Muscle of back (tissue), 11 donors: ENCODE results near the gene BEAN1. TPM values are rescaled to one million over a fixed set of nuclear protein-coding genes. Genes with fewer than 3 reads are reported as not detected.
"Not testable (repeated sequence)": the region's sequence is repeated elsewhere in the genome, so short reads cannot be mapped to it uniquely, and the experiment has no call there.

Source experiments
- DNase-seq, 3 donors: peaks; one replicate each; pipeline versions ENCODE4 v3.0.0 to v3.0.0-alpha.2; 2013
- polyA plus RNA-seq, 10 donors: library from polyadenylated mRNA; unstranded; fragments of 120-200 nt; gene quantifications; one replicate each; pipeline ENCODE4 v1.2.1, GENCODE V29; 2013; ENCODE audit not compliant: insufficient read length in 10 of 10

BEAN1 gene
- polyA plus RNA-seq, 10 donors, result 0.75 to 1.6 (median 1.1) TPM

DNA sequence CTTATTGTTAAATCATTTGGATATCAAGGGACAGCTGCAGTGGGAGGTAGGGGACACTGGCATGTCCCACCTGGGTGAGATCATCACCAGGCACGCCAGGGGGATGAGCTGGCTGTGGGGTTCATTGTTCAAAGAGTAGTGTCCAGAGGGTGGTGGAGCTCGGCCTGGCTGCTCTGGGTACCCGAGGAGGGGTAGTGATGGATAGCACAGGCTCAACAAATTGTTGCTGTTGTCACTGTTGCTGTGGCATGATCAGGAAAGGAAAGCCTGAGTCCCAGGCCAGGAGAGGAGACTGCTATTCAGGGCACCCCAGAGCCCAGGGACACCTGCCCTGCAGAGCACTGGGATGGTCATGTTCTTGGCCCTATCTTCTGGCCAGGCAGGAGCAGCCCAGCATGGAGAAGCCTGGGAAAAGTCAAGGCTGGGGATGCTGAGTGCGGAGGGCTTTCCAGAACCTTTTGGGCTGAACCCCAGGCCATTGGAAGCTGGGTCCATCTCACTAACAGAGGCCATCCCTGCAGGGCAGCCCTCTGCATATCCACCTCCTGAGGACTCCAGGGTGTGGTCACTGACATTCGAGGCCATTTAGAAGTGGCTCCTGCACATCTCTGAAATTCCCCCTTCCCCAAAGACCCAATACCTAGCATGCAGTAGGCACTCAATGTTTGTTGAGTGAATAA lies 12.1 kb downstream of the BEAN1 start:
- DNase-seq, result no peak

- DNase-seq, result no peak
These were observed 13.2 kb downstream of the BEAN1 start for GRCh38 chr16:66440271-66440802.

DNA sequence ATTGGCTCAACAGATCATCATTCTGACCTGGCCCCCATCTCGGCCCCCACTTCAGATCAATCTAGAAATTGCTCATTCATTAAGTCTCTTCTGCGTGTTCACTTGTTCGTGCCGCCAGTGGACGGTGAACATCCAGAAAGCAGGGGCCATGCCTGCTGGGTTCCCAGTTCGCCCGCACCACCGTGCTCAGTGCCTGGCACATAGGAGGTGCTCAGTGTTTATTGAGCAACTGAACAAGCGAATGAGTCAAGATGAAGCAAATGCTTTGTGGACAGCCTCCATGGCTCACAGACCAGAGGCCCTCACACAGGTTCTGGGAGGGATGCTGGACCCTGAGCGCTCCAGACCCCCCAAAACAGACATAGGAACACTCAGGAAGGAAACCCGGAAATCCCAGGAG lies 13.9 kb downstream of the BEAN1 start:
- DNase-seq, result no peak

DNA sequence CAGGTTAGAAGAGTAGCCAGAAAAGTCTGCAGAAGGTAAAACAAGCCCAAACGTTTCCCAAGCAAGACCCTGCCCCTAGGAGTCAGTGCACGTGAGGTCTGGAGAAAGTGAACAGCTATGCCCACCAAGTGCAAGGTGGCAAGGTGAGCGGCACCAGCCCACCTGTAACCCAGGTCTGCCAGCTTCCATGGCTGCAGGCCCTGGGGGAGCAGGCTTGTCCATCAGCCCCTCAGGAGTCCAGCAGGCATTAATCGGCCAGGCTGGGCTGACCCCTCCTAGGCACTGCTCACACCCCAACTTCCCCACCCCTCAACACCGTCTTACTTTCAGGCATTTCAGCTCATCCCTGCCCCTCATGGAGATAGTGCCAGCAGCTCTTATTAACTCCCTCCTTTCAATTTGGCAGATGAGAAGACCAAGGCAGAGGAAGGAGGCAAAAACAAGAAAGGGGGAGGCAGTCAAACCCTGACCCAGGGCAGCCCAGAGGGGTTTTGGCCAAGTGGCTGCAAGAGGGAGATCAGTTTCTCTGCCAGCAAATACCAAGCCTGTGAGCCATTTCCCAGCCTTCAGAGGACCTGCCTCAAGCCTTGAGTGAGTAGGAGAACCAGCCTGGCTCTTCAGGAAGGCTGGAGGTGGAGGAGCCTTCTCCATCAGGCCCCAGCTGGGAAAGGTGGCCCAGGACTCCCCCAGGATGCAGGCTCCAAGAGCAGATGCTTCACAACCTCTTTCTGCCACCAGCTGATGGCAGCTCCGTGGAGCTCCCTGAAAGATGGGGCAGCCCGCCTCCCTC lies 14.7 kb downstream of the BEAN1 start:
- no peak for DNase-seq

GRCh38 chr16:66442502-66443268 lies 15.6 kb downstream of the BEAN1 start:
- DNase-seq, result no peak

DNA sequence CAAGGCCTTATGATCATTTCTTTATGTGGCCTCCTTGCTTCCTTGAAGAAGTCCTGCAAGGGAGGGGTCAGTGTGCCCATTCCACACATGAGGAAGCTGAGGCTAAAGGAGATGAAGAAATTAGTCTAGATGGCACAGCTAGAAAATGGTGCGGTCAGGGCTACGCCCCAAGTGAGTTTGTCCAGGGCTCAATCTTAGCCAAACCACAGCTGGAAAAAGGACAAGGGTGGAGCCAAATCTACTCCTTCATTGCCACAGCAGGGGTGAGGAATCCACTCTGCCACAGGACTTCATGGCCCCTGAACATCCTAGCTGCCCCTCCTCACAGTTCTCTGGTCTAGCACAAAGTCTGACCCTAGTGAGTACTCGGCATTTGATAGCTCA lies 16.2 kb downstream of the BEAN1 start:
- DNase-seq, result no peak

DNA sequence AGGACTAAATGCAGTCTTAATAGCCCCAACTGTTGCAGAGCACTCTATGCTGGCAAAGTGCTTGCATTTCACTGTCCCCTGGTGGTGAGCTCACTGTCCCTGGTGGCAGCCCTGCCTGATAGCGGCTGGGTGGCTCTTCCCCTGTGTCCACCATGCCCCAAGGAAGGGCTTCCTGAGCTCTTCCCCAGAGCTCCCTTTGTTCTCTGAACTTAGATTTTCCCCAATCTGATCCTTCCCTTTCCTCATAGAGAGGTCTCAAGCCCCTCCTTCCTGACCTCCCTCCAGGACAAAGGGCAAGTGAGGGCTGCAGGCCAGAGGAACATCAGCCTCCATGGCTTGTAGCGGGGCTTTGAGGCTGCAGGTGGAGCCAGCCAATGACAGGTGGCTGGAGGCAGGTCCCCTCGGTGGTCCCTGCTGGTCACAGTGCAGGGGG lies 17.0 kb downstream of the BEAN1 start:
- no peak for DNase-seq

DNA sequence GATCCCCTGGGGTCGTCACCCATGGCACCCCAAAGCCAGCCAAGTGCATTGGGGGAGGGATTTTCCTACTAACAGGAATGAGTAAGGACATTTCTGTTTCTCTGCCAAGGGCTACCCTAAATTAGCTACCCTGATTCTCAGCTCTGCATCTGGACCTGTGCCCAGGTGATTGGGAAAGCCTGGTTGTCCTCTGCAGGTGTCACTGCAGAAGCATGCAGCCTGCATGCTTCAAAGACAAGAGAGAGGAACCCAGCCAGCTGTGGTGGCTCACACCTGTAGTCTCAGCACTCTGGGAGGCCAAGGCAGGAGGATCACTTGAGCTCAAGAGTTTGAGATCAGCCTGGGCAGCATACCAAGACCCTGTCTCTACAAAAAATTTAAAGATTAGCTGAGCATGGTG lies 19.6 kb downstream of the BEAN1 start:
- no peak for DNase-seq

GRCh38 chr16:66447491-66447890 lies 20.4 kb downstream of the BEAN1 start:
- DNase-seq, result no peak

DNA sequence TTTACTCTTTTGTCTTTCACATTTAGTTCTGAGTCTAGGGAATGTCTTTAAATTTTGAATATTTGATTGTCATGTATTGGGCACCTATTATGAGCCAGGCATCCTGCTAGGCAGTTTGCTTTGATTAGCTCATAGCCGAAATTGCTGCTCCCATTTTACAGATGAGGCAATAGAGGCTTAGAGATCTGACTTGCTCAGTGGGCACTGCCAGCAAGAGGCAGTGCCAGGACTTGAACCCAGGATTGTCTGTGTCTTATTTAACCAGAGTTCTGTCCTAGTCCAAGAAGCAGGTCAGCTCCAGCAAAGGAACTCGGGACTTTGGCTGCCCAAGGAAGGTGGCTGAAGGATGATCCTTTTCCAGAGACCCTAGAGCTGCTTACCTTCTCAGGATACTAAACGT lies 24.5 kb downstream of the BEAN1 start:
- DNase-seq, result no peak

- not testable (repeated sequence) for DNase-seq
These were observed 26.1 kb downstream of the BEAN1 start for GRCh38 chr16:66453230-66453629.

DNA sequence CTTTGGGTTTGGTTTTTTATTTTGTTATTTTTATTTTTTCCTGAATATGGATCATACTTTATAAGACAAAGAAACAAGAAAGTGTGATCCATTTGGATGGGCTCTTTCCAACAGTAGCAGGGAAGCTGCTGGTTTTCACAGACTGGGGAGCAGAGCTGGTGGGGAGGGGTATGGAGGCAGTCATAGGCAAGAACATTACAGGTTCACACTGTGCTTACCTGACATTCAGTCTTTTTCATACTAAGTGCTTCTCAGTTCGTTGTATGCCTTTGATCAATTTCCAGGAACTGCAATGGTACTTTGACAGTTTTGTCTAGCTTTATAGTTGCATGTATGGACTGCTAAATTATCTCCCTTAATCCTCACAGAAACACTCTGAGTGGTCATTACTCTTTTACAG lies 27.7 kb downstream of the BEAN1 start:
- no peak for DNase-seq

DNA sequence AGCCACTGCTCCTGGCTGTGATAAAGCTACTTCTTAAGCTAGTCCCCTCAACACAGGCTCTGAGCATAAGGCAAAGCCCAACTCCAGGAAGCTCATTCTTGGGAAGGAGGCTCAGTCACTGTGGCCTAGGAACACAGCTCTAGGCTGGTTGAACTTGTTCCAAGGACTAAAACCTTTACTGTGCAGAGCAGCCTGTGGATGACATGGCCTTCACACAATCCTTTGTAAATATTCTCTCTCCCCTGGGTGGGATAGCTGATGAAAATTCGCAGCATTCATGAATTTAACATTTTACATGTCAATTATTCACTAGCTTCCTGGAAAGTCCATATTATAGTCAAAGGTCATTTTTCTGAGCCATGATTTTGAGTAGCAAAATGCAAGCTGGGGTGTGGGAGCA lies 28.9 kb downstream of the BEAN1 start:
- no peak for DNase-seq

DNA sequence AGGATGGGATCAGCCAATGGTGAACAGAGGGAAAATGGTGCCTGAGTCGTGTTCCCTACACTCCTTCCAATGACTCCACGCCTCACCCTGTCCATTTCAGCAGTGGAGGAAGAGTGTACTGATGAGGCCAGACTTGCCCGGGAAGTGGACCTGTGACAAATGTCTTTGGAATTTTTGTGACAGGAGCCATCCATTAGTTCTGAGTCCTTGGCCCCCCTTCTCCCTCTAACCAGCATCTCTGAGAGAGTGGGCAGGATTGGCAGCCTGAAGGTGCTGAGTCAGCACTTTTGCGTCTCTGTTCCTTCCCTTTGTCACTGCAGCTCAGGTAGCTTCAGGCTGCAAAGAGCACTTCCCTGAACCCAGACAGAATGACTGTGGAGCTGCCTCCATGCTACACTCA lies 30.8 kb downstream of the BEAN1 start:
- no peak for DNase-seq

GRCh38 chr16:66458292-66458691 lies 31.2 kb downstream of the BEAN1 start:
- DNase-seq, result no peak

GRCh38 chr16:66458853-66459252 lies 31.8 kb downstream of the BEAN1 start:
- no peak for DNase-seq

GRCh38 chr16:66459878-66460277 lies 32.8 kb downstream of the BEAN1 start:
- DNase-seq, result no peak

- no peak for DNase-seq
These were observed 33.6 kb downstream of the BEAN1 start for GRCh38 chr16:66460703-66461102.

DNA sequence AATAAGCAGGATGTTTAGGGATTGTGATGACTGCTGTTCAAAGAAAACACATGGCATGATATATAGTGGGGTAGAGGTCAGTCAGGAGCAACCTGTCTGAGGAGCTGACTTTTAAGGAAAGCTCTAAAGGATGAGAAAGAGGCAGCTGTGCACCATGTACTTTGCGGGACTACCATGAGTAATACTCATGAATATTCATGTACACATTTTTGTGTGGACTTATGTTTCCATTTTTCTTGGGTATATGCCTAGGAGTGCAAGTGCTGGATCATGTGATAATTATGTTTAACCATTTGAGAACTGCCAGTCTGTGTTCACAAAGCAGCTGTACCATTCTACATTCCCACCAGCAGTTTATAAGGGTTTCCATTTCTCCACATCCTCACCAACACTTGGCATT lies 35.8 kb downstream of the BEAN1 start:
- no peak for DNase-seq

GRCh38 chr16:66465946-66466345 lies 38.9 kb downstream of the BEAN1 start:
- DNase-seq, result not testable (repeated sequence)

DNA sequence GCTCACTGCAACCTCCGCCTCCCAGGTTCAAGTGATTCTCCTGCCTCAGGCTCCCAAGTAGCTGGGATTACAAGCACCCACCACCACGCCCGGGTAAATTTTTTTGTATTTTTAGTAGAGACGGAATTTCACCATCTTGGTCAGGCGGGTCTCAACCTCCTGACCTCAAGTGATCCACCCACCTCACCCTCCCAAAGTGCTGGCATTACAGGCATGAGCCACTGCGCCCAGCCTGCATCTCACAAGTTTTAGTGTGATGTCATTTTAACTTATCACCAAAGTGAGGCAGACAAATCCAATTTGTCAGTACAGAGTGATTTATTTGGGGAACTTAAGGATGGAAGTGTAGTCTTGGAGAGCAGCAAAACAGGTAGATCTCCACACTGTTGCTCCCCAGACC lies 39.5 kb downstream of the BEAN1 start:
- not testable (repeated sequence) for DNase-seq

DNA sequence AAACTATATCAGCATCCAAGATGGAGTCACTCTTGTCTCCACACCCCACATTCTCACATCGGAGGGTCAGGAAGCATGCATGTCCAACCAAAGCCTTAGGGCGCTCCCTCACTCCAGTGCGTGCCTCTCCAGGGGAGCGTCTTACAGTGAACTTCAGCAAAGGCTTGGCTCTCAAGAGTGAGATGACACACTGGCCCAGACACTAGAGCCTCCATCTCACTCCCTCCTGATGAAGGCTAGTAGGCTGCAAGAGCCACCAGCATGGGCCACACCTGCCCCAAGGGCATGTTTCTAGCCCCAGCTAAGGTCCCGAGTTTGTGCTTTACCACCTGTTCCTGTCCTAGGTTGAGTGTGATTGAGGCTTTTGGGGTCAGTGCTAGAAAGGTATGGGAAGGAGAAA lies 40.5 kb downstream of the BEAN1 start:
- DNase-seq, result no peak
